H1 (cell line): Measurements from ENCODE around the gene SLC16A6. TPM values are rescaled to one million over a fixed set of nuclear protein-coding genes. Genes with fewer than 3 reads are reported as not detected.

Experiments
- BCL11A ChIP-seq, 2 experiments: IDR thresholded peaks; one replicate each; pipeline ENCODE4 v1.6.1; 2011; ENCODE audit warnings: low read depth in 2 of 2, low read length in 2 of 2, mild to moderate bottlenecking in 2 of 2
- CBX5 ChIP-seq: fragments of 300-800, 300-1000 bp; sonication (generic); IDR thresholded peaks from 2 replicates; pipeline ENCODE4 v1.7.1; 2016; ENCODE audit warnings: antibody characterized with exemption, low read length, low read depth
- JUND ChIP-seq: IDR thresholded peaks from 2 replicates; pipeline ENCODE4 v1.6.1; 2011; ENCODE audit warnings: mild to moderate bottlenecking, improper control_type of control experiment, low read length
- PHF8 ChIP-seq: fragments of 200-600 bp; sonication (generic); conservative IDR thresholded peaks from 2 replicates; pipeline ENCODE4 v1.7.1; 2012; ENCODE audit warnings: low read depth, mild to moderate bottlenecking, inconsistent platforms, low read length, moderate library complexity
- POU5F1 ChIP-seq: IDR thresholded peaks from 2 replicates; pipeline ENCODE4 v1.6.1; 2011; ENCODE audit warnings: low read depth, mild to moderate bottlenecking, low read length, moderate library complexity
- polyA plus RNA-seq, 7 experiments: library from polyadenylated mRNA; depleted of rRNA in 3 of 7; stranded (reverse) in 5 of 7; unstranded in 2 of 7; fragments of >200 nt in 5 of 7; fragments of 200-250 nt in 2 of 7; gene quantifications; 1 replicate in 5 of 7; 2 replicates in 1 of 7; 4 replicates in 1 of 7; pipeline versions ENCODE4 v1.2.1 to v1.2.3, GENCODE V29; 2011 to 2013; ENCODE audit warnings: missing spikeins in 2 of 7, mixed read lengths in 2 of 7
- total RNA-seq: library from RNA; stranded (reverse); fragmentation: NEBNext Ultra II Directional; extraction: Animal tissue kit (Norgen Biotek cat#: 25700); gene quantifications from 2 replicates; pipeline ENCODE4 v1.2.1, GENCODE V29; 2021

SLC16A6 gene
- total and polyA plus RNA-seq, 2 of the 8 experiments (the other 6 are each of a cell fraction or from before 2014, with no cell fraction given), result 0.17 to 0.22 TPM

DNA sequence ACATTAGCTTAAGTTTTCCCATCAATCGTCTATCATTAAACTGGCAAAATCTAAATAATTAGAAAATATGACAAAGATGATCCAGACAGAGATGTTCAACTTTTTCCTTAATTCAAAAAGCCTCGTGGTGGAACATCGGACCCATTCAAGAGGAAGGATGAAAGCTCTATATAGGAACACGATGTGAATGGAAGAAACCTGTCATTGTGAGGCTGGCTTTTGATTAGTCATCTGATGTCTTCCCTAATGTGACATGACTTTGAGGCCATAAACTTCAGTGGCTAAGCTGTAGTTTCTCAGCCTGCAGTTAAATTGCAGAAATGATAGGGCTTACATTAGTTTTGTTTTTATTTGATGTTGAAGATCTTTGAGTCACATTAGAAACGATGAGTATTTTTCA, 42.0 kb downstream of the SLC16A6 start (continued):
- no peak for TF ChIP-seq BCL11A (IDR thresholded peaks at IDR 0.05; ENCODE audit: low read depth in 2 of 2, low read length in 2 of 2)
- TF ChIP-seq JUND, result no peak
- TF ChIP-seq CBX5, result no peak
- no peak for TF ChIP-seq POU5F1
- TF ChIP-seq PHF8, result no peak
